Ishikawa (cell line): ENCODE results near the gene PITPNC1.

Experiments used
- CEBPB ChIP-seq: IDR thresholded peaks from 2 replicates; pipeline ENCODE4 v1.6.1; 2012
- CREB1 ChIP-seq: IDR thresholded peaks from 2 replicates; pipeline ENCODE4 v1.6.1; 2012; ENCODE audit warnings: low read depth
- EGR1 ChIP-seq: IDR thresholded peaks from 2 replicates; pipeline ENCODE4 v1.6.1; 2012
- EP300 ChIP-seq: IDR thresholded peaks from 2 replicates; pipeline ENCODE4 v1.6.1; 2012; ENCODE audit warnings: borderline replicate concordance
- FOXM1 ChIP-seq: IDR thresholded peaks from 2 replicates; pipeline ENCODE4 v1.6.1; 2012; ENCODE audit warnings: low read depth, borderline replicate concordance
- NFIC ChIP-seq: IDR thresholded peaks from 2 replicates; pipeline ENCODE4 v1.6.1; 2012
- RAD21 ChIP-seq: IDR thresholded peaks from 2 replicates; pipeline ENCODE4 v1.6.1; 2012; ENCODE audit warnings: low read depth
- TAF1 ChIP-seq: IDR thresholded peaks from 2 replicates; pipeline ENCODE4 v1.6.1; 2012; ENCODE audit warnings: low read depth, mild to moderate bottlenecking
- TCF12 ChIP-seq: IDR thresholded peaks from 2 replicates; pipeline ENCODE4 v1.6.1; 2012; ENCODE audit warnings: low read depth
- TEAD4 ChIP-seq: IDR thresholded peaks from 2 replicates; pipeline ENCODE4 v1.6.1; 2012
- USF1 ChIP-seq: IDR thresholded peaks from 2 replicates; pipeline ENCODE4 v1.6.1; 2012
- YY1 ChIP-seq: IDR thresholded peaks from 2 replicates; pipeline ENCODE4 v1.6.1; 2012; ENCODE audit warnings: low read depth
- ZBTB7A ChIP-seq: IDR thresholded peaks from 2 replicates; pipeline ENCODE4 v1.6.1; 2012; ENCODE audit warnings: low read depth
- TF ChIP-seq, protein P1 (sequence below): IDR thresholded peaks from 2 replicates; pipeline ENCODE4 v1.6.1; 2012
- TF ChIP-seq, protein P2 (sequence below): IDR thresholded peaks from 2 replicates; pipeline ENCODE4 v1.6.1; 2012; ENCODE audit warnings: low read depth, mild to moderate bottlenecking

PITPNC1 gene

GRCh38 chr17:67569873-67570272 is 192.8 kb downstream of the PITPNC1 start:
- no peak for TF ChIP-seq EGR1
- no peak for TF ChIP-seq CREB1
- TF ChIP-seq, protein P1, sequence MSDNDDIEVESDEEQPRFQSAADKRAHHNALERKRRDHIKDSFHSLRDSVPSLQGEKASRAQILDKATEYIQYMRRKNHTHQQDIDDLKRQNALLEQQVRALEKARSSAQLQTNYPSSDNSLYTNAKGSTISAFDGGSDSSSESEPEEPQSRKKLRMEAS = no peak
- TF ChIP-seq, protein P2, sequence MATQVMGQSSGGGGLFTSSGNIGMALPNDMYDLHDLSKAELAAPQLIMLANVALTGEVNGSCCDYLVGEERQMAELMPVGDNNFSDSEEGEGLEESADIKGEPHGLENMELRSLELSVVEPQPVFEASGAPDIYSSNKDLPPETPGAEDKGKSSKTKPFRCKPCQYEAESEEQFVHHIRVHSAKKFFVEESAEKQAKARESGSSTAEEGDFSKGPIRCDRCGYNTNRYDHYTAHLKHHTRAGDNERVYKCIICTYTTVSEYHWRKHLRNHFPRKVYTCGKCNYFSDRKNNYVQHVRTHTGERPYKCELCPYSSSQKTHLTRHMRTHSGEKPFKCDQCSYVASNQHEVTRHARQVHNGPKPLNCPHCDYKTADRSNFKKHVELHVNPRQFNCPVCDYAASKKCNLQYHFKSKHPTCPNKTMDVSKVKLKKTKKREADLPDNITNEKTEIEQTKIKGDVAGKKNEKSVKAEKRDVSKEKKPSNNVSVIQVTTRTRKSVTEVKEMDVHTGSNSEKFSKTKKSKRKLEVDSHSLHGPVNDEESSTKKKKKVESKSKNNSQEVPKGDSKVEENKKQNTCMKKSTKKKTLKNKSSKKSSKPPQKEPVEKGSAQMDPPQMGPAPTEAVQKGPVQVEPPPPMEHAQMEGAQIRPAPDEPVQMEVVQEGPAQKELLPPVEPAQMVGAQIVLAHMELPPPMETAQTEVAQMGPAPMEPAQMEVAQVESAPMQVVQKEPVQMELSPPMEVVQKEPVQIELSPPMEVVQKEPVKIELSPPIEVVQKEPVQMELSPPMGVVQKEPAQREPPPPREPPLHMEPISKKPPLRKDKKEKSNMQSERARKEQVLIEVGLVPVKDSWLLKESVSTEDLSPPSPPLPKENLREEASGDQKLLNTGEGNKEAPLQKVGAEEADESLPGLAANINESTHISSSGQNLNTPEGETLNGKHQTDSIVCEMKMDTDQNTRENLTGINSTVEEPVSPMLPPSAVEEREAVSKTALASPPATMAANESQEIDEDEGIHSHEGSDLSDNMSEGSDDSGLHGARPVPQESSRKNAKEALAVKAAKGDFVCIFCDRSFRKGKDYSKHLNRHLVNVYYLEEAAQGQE = no peak
- no peak for TF ChIP-seq TAF1
- TF ChIP-seq RAD21 = no peak
- TF ChIP-seq TEAD4 = no peak
- no peak for TF ChIP-seq TCF12
- TF ChIP-seq USF1 = no peak
- TF ChIP-seq NFIC = no peak
- TF ChIP-seq EP300 = no peak
- TF ChIP-seq YY1 = no peak

GRCh38 chr17:67570797-67571196 is 193.7 kb downstream of the PITPNC1 start:
- no peak for TF ChIP-seq EGR1
- TF ChIP-seq TEAD4 = no peak
- no peak for TF ChIP-seq RAD21
- TF ChIP-seq FOXM1 = no peak
- TF ChIP-seq CEBPB = no peak
- no peak for TF ChIP-seq CREB1
- TF ChIP-seq NFIC = no peak

DNA sequence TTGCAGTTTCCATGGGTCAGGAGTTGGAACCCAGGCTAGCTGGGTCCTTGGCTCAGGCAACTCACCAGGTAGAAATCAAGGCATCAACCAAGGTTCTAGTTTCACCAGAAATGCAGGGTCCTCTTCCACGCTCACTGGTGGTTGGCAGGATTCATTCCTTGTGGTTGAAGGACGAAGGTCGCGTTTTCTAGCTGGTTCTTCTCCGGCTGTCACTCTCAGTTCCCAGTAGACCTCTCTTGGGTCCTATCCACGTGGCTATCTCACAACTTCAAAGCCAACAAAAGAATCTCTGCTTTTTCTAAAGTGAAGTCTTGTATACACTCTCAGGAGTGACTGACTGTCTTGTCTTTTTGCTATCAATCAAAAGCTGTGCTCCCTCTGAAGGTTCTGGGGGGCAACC is 194.4 kb downstream of the PITPNC1 start:
- TF ChIP-seq TAF1 = no peak
- TF ChIP-seq, protein P2 = no peak
- TF ChIP-seq, protein P1 = no peak

GRCh38 chr17:67573987-67574657 is 197.0 kb downstream of the PITPNC1 start:
- TF ChIP-seq TAF1 (no peak), USF1 (no peak)

DNA sequence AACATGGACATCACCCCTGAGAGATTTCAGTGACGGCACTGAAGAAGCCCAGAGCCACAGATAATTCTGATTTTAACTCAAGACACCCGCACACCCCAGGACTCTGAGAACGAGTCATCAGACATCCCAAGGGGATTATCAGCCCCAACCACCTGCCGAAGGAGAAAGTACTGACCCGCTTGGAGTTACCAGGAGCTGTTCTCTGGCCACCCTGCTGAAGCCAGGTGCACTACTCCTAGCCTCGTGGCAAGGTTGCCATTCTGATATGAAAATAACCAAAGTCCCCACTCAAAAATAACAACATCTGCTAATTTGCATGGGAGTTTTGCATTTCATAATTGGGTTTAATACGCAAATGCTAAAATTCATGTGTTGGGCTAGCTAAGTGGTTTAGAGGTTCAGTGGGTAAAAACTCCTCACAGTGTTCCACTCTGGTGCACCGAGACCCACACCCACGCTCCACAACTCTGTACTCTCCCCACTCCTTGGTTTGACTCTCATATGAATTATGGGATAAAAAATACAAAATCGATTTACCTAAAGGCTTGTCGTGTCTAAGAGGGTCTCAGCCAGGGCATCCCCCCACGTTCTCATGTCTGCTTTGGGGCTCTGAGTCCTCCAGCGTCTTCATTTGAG is 197.7 kb downstream of the PITPNC1 start:
- no peak for TF ChIP-seq CREB1
- TF ChIP-seq ZBTB7A = no peak
- no peak for TF ChIP-seq TCF12
- TF ChIP-seq, protein P2 = no peak
- TF ChIP-seq CEBPB = no peak
- TF ChIP-seq TAF1 = no peak
- TF ChIP-seq YY1 = no peak
- TF ChIP-seq EP300 = no peak
- TF ChIP-seq USF1 = no peak
- TF ChIP-seq, protein P1 = no peak
- no peak for TF ChIP-seq NFIC
- no peak for TF ChIP-seq TEAD4
- no peak for TF ChIP-seq RAD21
- no peak for TF ChIP-seq EGR1
